ENCODE results near the gene SHC4. TPM values are rescaled to one million over a fixed set of nuclear protein-coding genes. Genes with fewer than 3 reads are reported as not detected.

SHC4 gene
- total RNA-seq, 2 experiments from 2014 or later = 0.41 to 1.3 TPM

DNA sequence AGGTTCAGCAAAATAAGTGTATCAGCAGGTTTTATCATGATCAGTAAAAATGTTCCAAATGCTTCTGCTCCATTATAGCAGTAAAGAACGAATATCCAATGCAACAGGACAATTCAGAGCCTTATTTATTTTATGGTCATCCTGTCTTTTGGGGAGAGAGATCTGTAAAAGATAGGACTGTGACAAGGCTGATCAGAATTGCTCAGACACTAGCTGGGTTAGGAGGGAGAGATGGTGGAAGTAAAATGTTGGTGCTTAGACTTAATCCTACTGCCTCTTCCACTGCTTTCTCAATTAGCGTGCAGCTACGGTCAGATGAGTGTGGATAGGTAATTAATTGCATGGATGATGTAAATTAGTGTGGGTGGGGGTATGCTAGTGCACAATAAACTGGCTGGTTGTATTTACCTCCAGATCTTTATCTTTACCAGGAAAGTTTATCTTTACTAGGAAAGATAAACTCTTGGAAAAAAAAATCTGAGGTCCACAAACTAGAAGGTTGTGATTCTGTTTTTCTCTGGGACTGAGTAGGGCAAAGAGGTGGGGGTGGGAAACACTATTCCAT lies 83.6 kb downstream of the SHC4 start:
- H2AFZ ChIP-seq (ENCODE audit: low read length) = no peak overlapping the region
- ChIA-PET POLR2A (interaction anchor here (0.6 to 3.0 kb wide), 3 partner anchors 10 to 530 kb away, joined by 3 to 19 read pairs (median 3); no protein-coding TSS in a partner anchor), CTCF (ENCODE audit: unreplicated experiment) (no interaction called here)
- H3K27ac ChIP-seq (ENCODE audit: low read depth, low read length, poor library complexity, severe bottlenecking) = no peak overlapping the region
- H3K9me2 ChIP-seq (ENCODE audit: insufficient read depth, low read length) = no peaks in the 10 kb centered on the region
- H4K20me1 ChIP-seq (ENCODE audit: insufficient read depth, low read length) = peaks cover 34% of the 10 kb centered on the region
- intact Hi-C loops (cut with micrococcal nuclease; ENCODE audit: unreplicated experiment) = no loop called here
- no peak for DNase-seq (ENCODE audit: low spot score)
- no TSS peak for BruUV-seq (replicated peaks)
- H3K9me3 ChIP-seq (ENCODE audit: low read length) = no peaks in the 10 kb centered on the region
- peaks cover 28% of the 10 kb centered on the region for H3K79me2 ChIP-seq (ENCODE audit: insufficient read depth, low read depth, low read length)
- H3K36me3 ChIP-seq (ENCODE audit: insufficient read depth, low read length) = peaks cover 24% of the 10 kb centered on the region
- H3K4me1 ChIP-seq (ENCODE audit: insufficient read depth, low read length, poor library complexity, severe bottlenecking) = peaks cover 16% of the 10 kb centered on the region
- TF ChIP-seq EZH2phosphoT487 (IDR thresholded peaks at IDR 0.05; ENCODE audit: borderline replicate concordance, low read depth, low read length) = no peak
- TF ChIP-seq, protein P1, sequence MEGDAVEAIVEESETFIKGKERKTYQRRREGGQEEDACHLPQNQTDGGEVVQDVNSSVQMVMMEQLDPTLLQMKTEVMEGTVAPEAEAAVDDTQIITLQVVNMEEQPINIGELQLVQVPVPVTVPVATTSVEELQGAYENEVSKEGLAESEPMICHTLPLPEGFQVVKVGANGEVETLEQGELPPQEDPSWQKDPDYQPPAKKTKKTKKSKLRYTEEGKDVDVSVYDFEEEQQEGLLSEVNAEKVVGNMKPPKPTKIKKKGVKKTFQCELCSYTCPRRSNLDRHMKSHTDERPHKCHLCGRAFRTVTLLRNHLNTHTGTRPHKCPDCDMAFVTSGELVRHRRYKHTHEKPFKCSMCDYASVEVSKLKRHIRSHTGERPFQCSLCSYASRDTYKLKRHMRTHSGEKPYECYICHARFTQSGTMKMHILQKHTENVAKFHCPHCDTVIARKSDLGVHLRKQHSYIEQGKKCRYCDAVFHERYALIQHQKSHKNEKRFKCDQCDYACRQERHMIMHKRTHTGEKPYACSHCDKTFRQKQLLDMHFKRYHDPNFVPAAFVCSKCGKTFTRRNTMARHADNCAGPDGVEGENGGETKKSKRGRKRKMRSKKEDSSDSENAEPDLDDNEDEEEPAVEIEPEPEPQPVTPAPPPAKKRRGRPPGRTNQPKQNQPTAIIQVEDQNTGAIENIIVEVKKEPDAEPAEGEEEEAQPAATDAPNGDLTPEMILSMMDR (conservative IDR thresholded peaks at IDR 0.05; ENCODE audit: low read length) = no peak
- H3K4me3 ChIP-seq (ENCODE audit: low read depth, low read length, poor library complexity, severe bottlenecking) = peak overlapping the region; percentile 85
- H3K4me2 ChIP-seq (ENCODE audit: low read length) = peak overlapping the region; percentile 98

DNA sequence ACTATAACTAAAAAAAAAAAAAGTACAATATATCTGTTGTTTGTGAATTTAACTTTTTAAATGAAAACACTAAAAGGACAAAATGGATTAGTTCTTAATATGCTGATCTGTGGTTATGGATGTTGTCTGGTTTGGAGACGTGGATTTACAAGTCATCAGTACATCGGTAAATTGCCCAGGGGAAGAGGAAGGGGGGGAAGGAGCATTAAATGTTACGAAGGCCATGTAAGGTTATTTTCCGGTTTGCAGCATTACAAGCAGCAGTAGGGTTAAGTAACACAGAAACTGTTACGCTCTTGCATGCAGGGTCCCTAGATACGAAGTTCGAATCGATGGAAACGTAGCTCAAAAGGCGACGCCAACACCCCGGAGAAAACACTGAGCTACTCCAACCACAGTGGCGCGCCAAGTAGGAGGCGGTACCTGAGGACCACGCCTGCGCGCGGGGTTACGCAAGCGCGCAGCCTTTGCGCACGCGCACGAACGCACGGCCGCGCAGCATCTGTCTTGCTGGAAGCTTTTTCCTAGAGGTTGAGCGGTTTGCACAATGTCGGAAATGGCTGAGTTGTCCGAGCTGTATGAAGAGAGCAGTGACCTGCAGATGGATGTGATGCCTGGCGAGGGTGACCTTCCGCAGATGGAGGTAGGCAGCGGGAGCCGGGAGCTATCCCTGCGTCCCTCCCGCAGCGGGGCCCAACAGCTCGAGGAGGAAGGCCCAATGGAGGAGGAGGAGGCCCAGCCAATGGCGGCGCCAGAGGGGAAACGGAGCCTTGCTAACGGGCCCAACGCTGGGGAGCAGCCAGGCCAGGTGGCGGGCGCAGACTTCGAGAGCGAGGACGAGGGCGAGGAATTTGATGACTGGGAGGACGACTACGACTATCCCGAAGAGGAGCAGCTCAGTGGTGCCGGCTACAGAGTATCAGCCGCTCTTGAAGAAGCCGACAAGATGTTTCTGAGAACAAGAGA lies 85.8 kb downstream of the SHC4 start, which contains the start of gene EID1:
Gene EID1, plus strand, starts transcription at position 505 of the 966 bp plus-strand sequence. Its CDS starts 43 bp downstream, at position 548.
- peaks cover 16% of the 10 kb centered on the region for H3K4me1 ChIP-seq (ENCODE audit: insufficient read depth, low read length, poor library complexity, severe bottlenecking)
- H3K36me3 ChIP-seq (ENCODE audit: insufficient read depth, low read length) = peaks cover 24% of the 10 kb centered on the region
- H3K79me2 ChIP-seq (ENCODE audit: insufficient read depth, low read depth, low read length) = peaks cover 28% of the 10 kb centered on the region
- DNase-seq (ENCODE audit: low spot score) = peak; percentile 97
- intact Hi-C loops (cut with micrococcal nuclease; ENCODE audit: unreplicated experiment) = loop anchor here (2.0 kb wide), 3 partner anchors 67 to 743 kb away; partner anchors contain the start of genes CEP152, DTWD1 and FAM227B
- peak within 1 kb of the TSS; percentile 85 for H3K4me3 ChIP-seq (ENCODE audit: low read depth, low read length, poor library complexity, severe bottlenecking)
- peak within 1 kb of the TSS; percentile 72 for H3K27ac ChIP-seq (ENCODE audit: low read depth, low read length, poor library complexity, severe bottlenecking)
- no peaks in the 10 kb centered on the region for H3K9me3 ChIP-seq (ENCODE audit: low read length)
- H3K9me2 ChIP-seq (ENCODE audit: insufficient read depth, low read length) = no peaks in the 10 kb centered on the region
- H4K20me1 ChIP-seq (ENCODE audit: insufficient read depth, low read length) = peaks cover 34% of the 10 kb centered on the region
- TSS peak; percentile 87 for BruUV-seq (replicated peaks)
- CTCF ChIA-PET (ENCODE audit: unreplicated experiment) = interaction anchor here (0.6 to 1.0 kb wide), 3 partner anchors 11 to 179 kb away, joined by 3 read pairs; no protein-coding TSS in a partner anchor
- POLR2A ChIA-PET = interaction anchor here (0.6 to 3.0 kb wide), 16 partner anchors 9 to 540 kb away, joined by 3 to 19 read pairs (median 4); partner anchors contain the start of genes CEP152 and GALK2
- peak within 1 kb of the TSS; percentile 87 for H2AFZ ChIP-seq (ENCODE audit: low read length)
- TF ChIP-seq, protein P1 (conservative IDR thresholded peaks at IDR 0.05; ENCODE audit: low read length) = no peak
- no peak for TF ChIP-seq EZH2phosphoT487 (IDR thresholded peaks at IDR 0.05; ENCODE audit: borderline replicate concordance, low read depth, low read length)
- H3K4me2 ChIP-seq (ENCODE audit: low read length) = peak within 1 kb of the TSS; percentile 98

All from OCI-LY7 (cell line).